Endodermal cell (in vitro differentiated cells): ENCODE measurements around the gene CCL21. TPM values are rescaled to one million over a fixed set of nuclear protein-coding genes. Genes with fewer than 3 reads are reported as not detected.
A peak's percentile ranks its signal among the peaks of the same experiment; 100 is the strongest.

Experiments used
- DNase-seq: peaks from one replicate; pipeline ENCODE4 v3.0.0-alpha.2; 2017
- H3K27ac ChIP-seq: 2 replicates; pipeline ENCODE4 v1.5.1; 2013; ENCODE audit warnings: mild to moderate bottlenecking, low read depth, low read length, moderate library complexity
- H3K27me3 ChIP-seq: 2 replicates; pipeline ENCODE4 v1.6.1; 2013; ENCODE audit warnings: mild to moderate bottlenecking, low read length, moderate library complexity; ENCODE audit not compliant: insufficient read depth, control insufficient read depth, poor library complexity, severe bottlenecking
- H3K36me3 ChIP-seq: 2 replicates; pipeline ENCODE4 v1.7.0; 2013; ENCODE audit warnings: mild to moderate bottlenecking, low read length, moderate library complexity; ENCODE audit not compliant: control insufficient read depth, insufficient read depth
- H3K4me1 ChIP-seq: one replicate; pipeline ENCODE4 v1.7.0; 2013; ENCODE audit warnings: low read length; ENCODE audit not compliant: control insufficient read depth, insufficient read depth
- H3K4me3 ChIP-seq: 2 replicates; pipeline ENCODE4 v1.5.1; 2013; ENCODE audit warnings: mild to moderate bottlenecking, low read length, moderate library complexity
- H3K9ac ChIP-seq: 2 replicates; pipeline ENCODE4 v1.6.1; 2013; ENCODE audit warnings: mild to moderate bottlenecking, low read length, moderate library complexity; ENCODE audit not compliant: poor library complexity, severe bottlenecking; ENCODE audit errors: extremely low read depth
- H3K9me3 ChIP-seq: 2 replicates; pipeline ENCODE4 v1.6.1; 2013; ENCODE audit warnings: mild to moderate bottlenecking, low read length, moderate library complexity; ENCODE audit not compliant: control insufficient read depth
- H3K27ac Mint-ChIP-seq: 2 replicates; pipeline ENCODE4 v1.8.0; 2020; ENCODE audit warnings: mixed read lengths
- H3K27me3 Mint-ChIP-seq: 2 replicates; pipeline ENCODE4 v1.8.0; 2021; ENCODE audit warnings: mild to moderate bottlenecking, mixed read lengths; ENCODE audit not compliant: insufficient read depth
- H3K36me3 Mint-ChIP-seq: 2 replicates; pipeline ENCODE4 v1.8.0; 2020; ENCODE audit warnings: low read depth, mixed read lengths
- H3K4me1 Mint-ChIP-seq: 2 replicates; pipeline ENCODE4 v1.8.0; 2020; ENCODE audit warnings: mixed read lengths
- H3K4me3 Mint-ChIP-seq: 2 replicates; pipeline ENCODE4 v1.8.0; 2020; ENCODE audit warnings: mild to moderate bottlenecking, moderate library complexity, mixed read lengths
- H3K9me3 Mint-ChIP-seq: 2 replicates; pipeline ENCODE4 v1.8.0; 2020; ENCODE audit warnings: mild to moderate bottlenecking, mixed read lengths
- CTCF ChIP-seq: fragments of 200-600 bp; sonication (generic); conservative IDR thresholded peaks from 2 replicates; pipeline ENCODE4 v1.5.0; 2021; ENCODE audit warnings: antibody characterized with exemption, mild to moderate bottlenecking
- WGBS, 2 experiments: methylation state at CpG; one replicate each; pipeline versions ENCODE4 v1.1.5 to v1.1.7; 2013; ENCODE audit warnings: missing lambda C conversion rate in 2 of 2, mixed read lengths in 1 of 2; ENCODE audit not compliant: insufficient coverage in 1 of 2, insufficient read length in 1 of 2; 5-methylcytosine and 5-hydroxymethylcytosine counted together
- total RNA-seq, 2 donors: library from RNA; stranded (reverse); fragmentation: NEBNext Ultra II Directional in 1 of 2; extraction: Animal tissue kit (Norgen Biotek cat#: 25700) in 1 of 2; gene quantifications; 2 replicates in 1 of 2; 3 replicates in 1 of 2; pipeline ENCODE4 v1.2.1, GENCODE V29; 2021

The CCL21 gene
- total RNA-seq, 2 donors from 2014 or later = not detected

GRCh38 chr9:34659592-34660253, 50.2 kb downstream of the CCL21 start:
- Mint-ChIP-seq H3K27ac (no peak overlapping the region), H3K36me3 (no peaks in the 10 kb centered on the region), H3K4me1 (peaks cover 22% of the 10 kb centered on the region), H3K4me3 (no peak overlapping the region), H3K9me3 (no peaks in the 10 kb centered on the region), H3K27me3 (peaks cover 9% of the 10 kb centered on the region)
- TF ChIP-seq CTCF = peak; percentile 30
- no peak overlapping the region for H3K9ac ChIP-seq
- no peak overlapping the region for H3K4me3 ChIP-seq
- H3K36me3 ChIP-seq = no peaks in the 10 kb centered on the region
- DNase-seq = no peak
- WGBS, 2 experiments = 92 to 93% methylated on average over 7 to 8 of the region's 8 CpGs
- no peaks in the 10 kb centered on the region for H3K9me3 ChIP-seq
- H3K27ac ChIP-seq = no peak overlapping the region
- H3K27me3 ChIP-seq = no peaks in the 10 kb centered on the region
- H3K4me1 ChIP-seq = peaks cover 4% of the 10 kb centered on the region

Other genes starting within 250 kb of the CCL21 start
- gene ENHO, start 187.1 kb downstream of the CCL21 start, total RNA-seq = 10 to 100 TPM in 1 of 2 donors, 1 to 10 TPM in 1; 7.1 to 14.5 TPM
- gene CNTFR, start 120.4 kb downstream of the CCL21 start, total RNA-seq = 1 to 10 TPM in 1 of 2 donors, under 1 TPM in 1; 0.53 to 1.6 TPM
- gene RPP25L, start 98.0 kb downstream of the CCL21 start, total RNA-seq = 10 to 100 TPM; 19.3 to 22.4 TPM
- gene DCTN3, start 89.6 kb downstream of the CCL21 start, total RNA-seq = 10 to 100 TPM; 51.9 to 53.6 TPM
- under 1 TPM; 0.31 to 0.80 TPM for gene ARID3C, start 81.1 kb downstream of the CCL21 start, total RNA-seq
- 10 to 100 TPM; 49.1 to 49.4 TPM for gene SIGMAR1, start 72.3 kb downstream of the CCL21 start, total RNA-seq
- gene GALT, start 63.5 kb downstream of the CCL21 start, total RNA-seq = 10 to 100 TPM; 44.3 to 49.3 TPM
- gene IL11RA, start 58.0 kb downstream of the CCL21 start, total RNA-seq = 10 to 100 TPM in 1 of 2 donors, 1 to 10 TPM in 1; 6.9 to 12.7 TPM
- not detected for gene CCL27, start 47.5 kb downstream of the CCL21 start, total RNA-seq
- not detected for gene CCL19, start 18.9 kb downstream of the CCL21 start, total RNA-seq
- gene PHF24, start 248.1 kb upstream of the CCL21 start, total RNA-seq = 1 to 10 TPM; 1.9 to 2.7 TPM